K562 (cell line): ENCODE data around the gene CRYGC. TPM values are rescaled to one million over a fixed set of nuclear protein-coding genes. Genes with fewer than 3 reads are reported as not detected.
A peak's percentile ranks its signal among the peaks of the same experiment; 100 is the strongest.

Experiments used
- ATAC-seq: fragments of 200-7000 bp; cut with Tn5 transposase; 3 replicates; pipeline ENCODE4 v1.9.1; 2020; ENCODE audit warnings: moderate library complexity
- BruUV-seq: library from RNA; stranded (reverse); fragments of 400-500 nt; replicated peaks from 2 replicates; lab custom pipeline; 2021; lab: Mats Ljungman, UMichigan
- CTCF ChIA-PET: fragments of 300-600 bp; formaldehyde crosslinking; extraction: SDS; loops from one replicate; lab custom pipeline; 2021; ENCODE audit warnings: low intra/inter-chr PET ratio; lab: Yijun Ruan, JAX
- POLR2A ChIA-PET: fragments of 300-600, 350-650 bp; sonication (Branson Sonifier 250); formaldehyde crosslinking; extraction: SDS; loops from one replicate; lab custom pipeline; 2021; ENCODE audit warnings: antibody characterized with exemption, inconsistent platforms; lab: Yijun Ruan, JAX
- DNase-seq, 4 experiments: peaks; one replicate each; pipeline versions ENCODE4 v3.0.0 to v3.0.0-alpha.2; 2011 to 2018; ENCODE audit warnings: low spot score in 3 of 4, mixed read lengths in 3 of 4; ENCODE audit errors: extremely low read depth in 1 of 4
- FAIRE-seq: peaks from 2 replicates; lab custom pipeline; 2011; peaks lifted over from hg19 to GRCh38; lab: Jason Lieb, UNC
- H2AFZ ChIP-seq: 2 replicates; pipeline ENCODE4 v1.6.0; 2011; ENCODE audit warnings: low read depth, low read length, control low read depth, inconsistent platforms
- H3K27ac ChIP-seq: fragments of 200-600 bp; 3 replicates; pipeline ENCODE4 v1.8.0; 2011; ENCODE audit warnings: low read depth, mild to moderate bottlenecking, control low read depth, inconsistent platforms, low read length, moderate library complexity, mixed read lengths; ENCODE audit errors: extremely low read depth
- H3K27me3 ChIP-seq, 2 experiments: fragments of 300-600 bp in 1 of 2; 2 replicates in 1 of 2; 3 replicates in 1 of 2; pipeline versions ENCODE4 v1.6.0 to v1.8.0; 2011; ENCODE audit warnings: inconsistent platforms in 2 of 2, low read length in 2 of 2, mild to moderate bottlenecking in 1 of 2, mixed read lengths in 1 of 2, moderate library complexity in 1 of 2; ENCODE audit not compliant: control insufficient read depth in 2 of 2, insufficient read depth in 2 of 2
- H3K36me3 ChIP-seq: fragments of 300-600 bp; 3 replicates; pipeline ENCODE4 v1.8.0; 2011; ENCODE audit warnings: mild to moderate bottlenecking, low read length, inconsistent platforms; ENCODE audit not compliant: control insufficient read depth, insufficient read depth
- H3K4me1 ChIP-seq, 2 experiments: fragments of 200-600 bp in 1 of 2; replicated peaks in 1 of 2; 2 replicates in 1 of 2; 3 replicates in 1 of 2; pipeline versions ENCODE4 v1.5.1 to v1.8.0; 2011; ENCODE audit warnings: inconsistent platforms in 2 of 2, low read length in 2 of 2, mild to moderate bottlenecking in 1 of 2, mixed read lengths in 1 of 2, moderate library complexity in 1 of 2; ENCODE audit not compliant: control insufficient read depth in 2 of 2, insufficient read depth in 2 of 2
- H3K4me2 ChIP-seq: 2 replicates; pipeline ENCODE4 v1.6.1; 2011; ENCODE audit warnings: low read length, control low read depth, inconsistent platforms, mixed read lengths; ENCODE audit not compliant: insufficient read depth
- H3K4me3 ChIP-seq: fragments of 200-600 bp; sonication (generic), shearing (Covaris generic); 2 replicates; pipeline ENCODE4 v1.5.1; 2016; ENCODE audit warnings: control low read depth, inconsistent platforms
- H3K79me2 ChIP-seq: fragments of 200-600 bp; 3 replicates; pipeline ENCODE4 v1.8.0; 2011; ENCODE audit warnings: low read length, inconsistent platforms; ENCODE audit not compliant: control insufficient read depth, insufficient read depth
- H3K9ac ChIP-seq, 2 experiments: 2 replicates each; pipeline versions ENCODE4 v1.6.0 to v1.6.1; 2011; ENCODE audit warnings: low read depth in 2 of 2, low read length in 2 of 2, control low read depth in 1 of 2, inconsistent platforms in 1 of 2, mild to moderate bottlenecking in 1 of 2, mixed read lengths in 1 of 2; ENCODE audit not compliant: insufficient read depth in 1 of 2
- H3K9me1 ChIP-seq: one replicate; pipeline ENCODE4 v1.6.0; 2011; ENCODE audit warnings: inconsistent platforms, mild to moderate bottlenecking, low read length, moderate library complexity; ENCODE audit not compliant: control insufficient read depth, insufficient read depth
- H3K9me3 ChIP-seq: replicated peaks from 2 replicates; pipeline ENCODE4 v1.5.1; 2011; ENCODE audit warnings: low read depth, low read length, inconsistent platforms; ENCODE audit not compliant: control insufficient read depth, insufficient read depth
- H4K20me1 ChIP-seq: replicated peaks from 2 replicates; pipeline ENCODE4 v1.6.1; 2011; ENCODE audit warnings: low read length, inconsistent platforms, mixed read lengths; ENCODE audit not compliant: control insufficient read depth, insufficient read depth
- FIP1L1 ChIP-seq: fragments of 200-400 bp; formaldehyde crosslinking; IDR thresholded peaks from 2 replicates; pipeline ENCODE4 v1.6.1; 2018; ENCODE audit warnings: mild to moderate bottlenecking, low read depth, low read length; ENCODE audit not compliant: poor library complexity, severe bottlenecking
- FOSL1 ChIP-seq: fragments of 200-800 bp; sonication (Bioruptor generic); conservative IDR thresholded peaks from 2 replicates; pipeline ENCODE4 v1.6.1; 2016; ENCODE audit warnings: missing genetic modification characterization, missing compliant biosample characterization
- NFATC3 ChIP-seq: fragments of 450-650 bp; IDR thresholded peaks from 2 replicates; pipeline ENCODE4 v1.6.1; 2017; ENCODE audit warnings: mild to moderate bottlenecking
- TRIM25 ChIP-seq: fragments of 450-650 bp; IDR thresholded peaks from 2 replicates; pipeline ENCODE4 v1.7.0; 2016; ENCODE audit warnings: borderline replicate concordance
- ZFX ChIP-seq: sonication (generic); formaldehyde crosslinking; IDR thresholded peaks from 2 replicates; pipeline ENCODE4 v1.8.0; 2022; ENCODE audit warnings: mild to moderate bottlenecking, missing genetic modification reagents, moderate library complexity
- in situ Hi-C: fragments of 300-500 bp; cut with MboI; formaldehyde crosslinking; loops from 4 replicates; pipeline ENCODE4 v1.15.0; 2018; ENCODE audit warnings: inconsistent platforms, mixed read lengths
- intact Hi-C: fragments of 100-400 bp; cut with micrococcal nuclease; formaldehyde crosslinking; loops from 2 replicates; pipeline ENCODE4 v1.14.2; 2022
- polyA plus RNA-seq, 8 experiments: library from polyadenylated mRNA; depleted of rRNA in 4 of 8; stranded (reverse) in 5 of 8; unstranded in 3 of 8; fragments of >200 nt; fragmentation: Nextera tagmentation in 2 of 8; fragmentation: Illumina TruSeq in 1 of 8; extraction: Ambion mirVana in 2 of 8; extraction: Trizol in 1 of 8; gene quantifications; 2 replicates each; pipeline versions ENCODE4 v1.2.1 to v1.2.3, GENCODE V29; 2011 to 2014; ENCODE audit warnings: inconsistent platforms in 1 of 8, missing spikeins in 1 of 8
- total RNA-seq, 7 experiments: library from RNA; depleted of rRNA in 6 of 7; stranded (reverse); fragments of >200 nt in 6 of 7; fragmentation: Illumina TruSeq in 2 of 7; extraction: Trizol in 2 of 7; gene quantifications; 2 replicates each; pipeline versions ENCODE4 v1.2.1 to v1.2.3, GENCODE V29; 2011 to 2021; ENCODE audit warnings: low replicate concordance in 1 of 7
- TF ChIP-seq, protein P1 (sequence below), 2 experiments: fragments of 450-650 bp in 1 of 2; sonication (generic) in 1 of 2; formaldehyde crosslinking in 1 of 2; IDR thresholded peaks; 2 replicates each; pipeline versions ENCODE4 v1.7.1 to v1.9.0; 2016 to 2022; ENCODE audit warnings: inconsistent platforms in 1 of 2, mild to moderate bottlenecking in 1 of 2, missing genetic modification reagents in 1 of 2
- TF ChIP-seq, protein P2 (sequence below), 2 experiments: fragments of 450-650 bp; IDR thresholded peaks; 2 replicates each; pipeline ENCODE4 v1.6.1; 2018; ENCODE audit warnings: mild to moderate bottlenecking in 2 of 2, low read depth in 1 of 2; ENCODE audit not compliant: partially characterized antibody in 2 of 2

Gene CRYGC
- total and polyA plus RNA-seq, 9 of the 15 experiments (the other 6 are each of a cell fraction or from before 2014, with no cell fraction given) = not detected

GRCh38 chr2:208153156-208153555 lies 23.5 kb upstream of the CRYGC start:
- DNase-seq = no peak
- H3K4me3 ChIP-seq = no peak overlapping the region
- no peak overlapping the region for H3K9ac ChIP-seq
- H3K4me1 ChIP-seq = no peaks in the 10 kb centered on the region
- no peak overlapping the region for H3K27ac ChIP-seq
- no peak for ATAC-seq
- no peaks in the 10 kb centered on the region for H4K20me1 ChIP-seq
- FAIRE-seq = no peak
- in situ Hi-C loops = no loop called here
- H3K36me3 ChIP-seq = no peaks in the 10 kb centered on the region
- H3K9me1 ChIP-seq = no peaks in the 10 kb centered on the region
- H3K4me2 ChIP-seq = no peak overlapping the region
- no peaks in the 10 kb centered on the region for H3K79me2 ChIP-seq
- POLR2A ChIA-PET = no interaction called here
- no TSS peak for BruUV-seq
- no peaks in the 10 kb centered on the region for H3K27me3 ChIP-seq
- CTCF ChIA-PET = no interaction called here
- H2AFZ ChIP-seq = no peak overlapping the region
- intact Hi-C loops = no loop called here
- no peaks in the 10 kb centered on the region for H3K9me3 ChIP-seq
- no peak for TF ChIP-seq TRIM25
- TF ChIP-seq FOSL1 (tag) = peak; percentile 38; the same call in 1 of the 2 replicates
- TF ChIP-seq, protein P1, sequence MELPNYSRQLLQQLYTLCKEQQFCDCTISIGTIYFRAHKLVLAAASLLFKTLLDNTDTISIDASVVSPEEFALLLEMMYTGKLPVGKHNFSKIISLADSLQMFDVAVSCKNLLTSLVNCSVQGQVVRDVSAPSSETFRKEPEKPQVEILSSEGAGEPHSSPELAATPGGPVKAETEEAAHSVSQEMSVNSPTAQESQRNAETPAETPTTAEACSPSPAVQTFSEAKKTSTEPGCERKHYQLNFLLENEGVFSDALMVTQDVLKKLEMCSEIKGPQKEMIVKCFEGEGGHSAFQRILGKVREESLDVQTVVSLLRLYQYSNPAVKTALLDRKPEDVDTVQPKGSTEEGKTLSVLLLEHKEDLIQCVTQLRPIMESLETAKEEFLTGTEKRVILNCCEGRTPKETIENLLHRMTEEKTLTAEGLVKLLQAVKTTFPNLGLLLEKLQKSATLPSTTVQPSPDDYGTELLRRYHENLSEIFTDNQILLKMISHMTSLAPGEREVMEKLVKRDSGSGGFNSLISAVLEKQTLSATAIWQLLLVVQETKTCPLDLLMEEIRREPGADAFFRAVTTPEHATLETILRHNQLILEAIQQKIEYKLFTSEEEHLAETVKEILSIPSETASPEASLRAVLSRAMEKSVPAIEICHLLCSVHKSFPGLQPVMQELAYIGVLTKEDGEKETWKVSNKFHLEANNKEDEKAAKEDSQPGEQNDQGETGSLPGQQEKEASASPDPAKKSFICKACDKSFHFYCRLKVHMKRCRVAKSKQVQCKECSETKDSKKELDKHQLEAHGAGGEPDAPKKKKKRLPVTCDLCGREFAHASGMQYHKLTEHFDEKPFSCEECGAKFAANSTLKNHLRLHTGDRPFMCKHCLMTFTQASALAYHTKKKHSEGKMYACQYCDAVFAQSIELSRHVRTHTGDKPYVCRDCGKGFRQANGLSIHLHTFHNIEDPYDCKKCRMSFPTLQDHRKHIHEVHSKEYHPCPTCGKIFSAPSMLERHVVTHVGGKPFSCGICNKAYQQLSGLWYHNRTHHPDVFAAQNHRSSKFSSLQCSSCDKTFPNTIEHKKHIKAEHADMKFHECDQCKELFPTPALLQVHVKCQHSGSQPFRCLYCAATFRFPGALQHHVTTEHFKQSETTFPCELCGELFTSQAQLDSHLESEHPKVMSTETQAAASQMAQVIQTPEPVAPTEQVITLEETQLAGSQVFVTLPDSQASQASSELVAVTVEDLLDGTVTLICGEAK (IDR thresholded peaks at IDR 0.05) = no peak
- TF ChIP-seq, protein P1 (CRISPR knock-in tag; IDR thresholded peaks at IDR 0.05) = no peak
- no peak for TF ChIP-seq FIP1L1
- TF ChIP-seq, protein P2, sequence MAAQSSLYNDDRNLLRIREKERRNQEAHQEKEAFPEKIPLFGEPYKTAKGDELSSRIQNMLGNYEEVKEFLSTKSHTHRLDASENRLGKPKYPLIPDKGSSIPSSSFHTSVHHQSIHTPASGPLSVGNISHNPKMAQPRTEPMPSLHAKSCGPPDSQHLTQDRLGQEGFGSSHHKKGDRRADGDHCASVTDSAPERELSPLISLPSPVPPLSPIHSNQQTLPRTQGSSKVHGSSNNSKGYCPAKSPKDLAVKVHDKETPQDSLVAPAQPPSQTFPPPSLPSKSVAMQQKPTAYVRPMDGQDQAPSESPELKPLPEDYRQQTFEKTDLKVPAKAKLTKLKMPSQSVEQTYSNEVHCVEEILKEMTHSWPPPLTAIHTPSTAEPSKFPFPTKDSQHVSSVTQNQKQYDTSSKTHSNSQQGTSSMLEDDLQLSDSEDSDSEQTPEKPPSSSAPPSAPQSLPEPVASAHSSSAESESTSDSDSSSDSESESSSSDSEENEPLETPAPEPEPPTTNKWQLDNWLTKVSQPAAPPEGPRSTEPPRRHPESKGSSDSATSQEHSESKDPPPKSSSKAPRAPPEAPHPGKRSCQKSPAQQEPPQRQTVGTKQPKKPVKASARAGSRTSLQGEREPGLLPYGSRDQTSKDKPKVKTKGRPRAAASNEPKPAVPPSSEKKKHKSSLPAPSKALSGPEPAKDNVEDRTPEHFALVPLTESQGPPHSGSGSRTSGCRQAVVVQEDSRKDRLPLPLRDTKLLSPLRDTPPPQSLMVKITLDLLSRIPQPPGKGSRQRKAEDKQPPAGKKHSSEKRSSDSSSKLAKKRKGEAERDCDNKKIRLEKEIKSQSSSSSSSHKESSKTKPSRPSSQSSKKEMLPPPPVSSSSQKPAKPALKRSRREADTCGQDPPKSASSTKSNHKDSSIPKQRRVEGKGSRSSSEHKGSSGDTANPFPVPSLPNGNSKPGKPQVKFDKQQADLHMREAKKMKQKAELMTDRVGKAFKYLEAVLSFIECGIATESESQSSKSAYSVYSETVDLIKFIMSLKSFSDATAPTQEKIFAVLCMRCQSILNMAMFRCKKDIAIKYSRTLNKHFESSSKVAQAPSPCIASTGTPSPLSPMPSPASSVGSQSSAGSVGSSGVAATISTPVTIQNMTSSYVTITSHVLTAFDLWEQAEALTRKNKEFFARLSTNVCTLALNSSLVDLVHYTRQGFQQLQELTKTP (IDR thresholded peaks at IDR 0.05; ENCODE audit: low read depth in 1 of 2, partially characterized antibody in 2 of 2) = peak in 1 of 2 experiments; percentile 51
- TF ChIP-seq NFATC3 = no peak
- no peak for TF ChIP-seq ZFX (CRISPR knock-in tag)
